NCI-H748 (cell line): ENCODE data around the gene PDE6B.
"Not testable (repeated sequence)": the region's sequence is repeated elsewhere in the genome, so short reads cannot be mapped to it uniquely, and the experiment has no call there.

Source experiments
- DNase-seq: peaks from one replicate; lab custom pipeline; 2025; ENCODE audit not compliant: unreplicated experiment; lab: John Stamatoyannopoulos, UW

PDE6B gene

GRCh38 chr4:682490-683172, 57.3 kb downstream of the PDE6B start:
- peak; percentile 38 for DNase-seq

GRCh38 chr4:683247-683897, 58.0 kb downstream of the PDE6B start:
- DNase-seq = no peak

- DNase-seq = peak; percentile 34
These were observed 58.7 kb downstream of the PDE6B start for GRCh38 chr4:683982-684622.

GRCh38 chr4:684623-685327, 59.4 kb downstream of the PDE6B start:
- DNase-seq = no peak

- DNase-seq = no peak
These were observed 60.5 kb downstream of the PDE6B start for GRCh38 chr4:685679-686412.

DNA sequence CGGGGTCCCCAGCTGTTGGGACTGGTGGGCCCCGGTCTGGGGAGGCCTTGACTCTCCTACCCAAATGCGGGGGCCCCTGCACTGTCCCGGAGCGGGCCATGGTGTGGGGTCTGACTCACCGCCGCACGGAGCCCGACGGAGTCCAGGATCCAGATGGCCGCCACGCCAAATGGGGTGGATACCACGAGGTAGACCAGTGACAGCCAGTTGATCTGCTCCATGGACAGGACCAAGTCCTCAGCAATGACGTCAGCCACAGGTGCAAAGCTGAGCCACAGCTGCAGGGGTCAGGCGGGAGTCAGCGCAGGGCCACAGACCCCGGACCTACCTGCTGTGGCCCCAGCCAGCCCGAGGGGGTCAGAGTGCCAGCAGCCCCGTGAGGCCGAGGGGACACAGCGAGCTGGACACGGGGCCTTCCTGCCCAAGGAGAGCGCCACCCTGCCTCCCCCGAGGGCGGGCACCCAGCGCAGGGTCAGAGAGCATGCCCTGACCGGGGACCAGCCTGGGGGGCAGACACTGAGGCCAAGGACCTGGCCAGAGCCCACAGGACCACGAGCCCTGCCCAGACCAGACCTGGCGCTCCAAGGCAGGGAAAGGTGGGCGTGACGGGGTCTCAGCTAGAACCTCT, 61.2 kb downstream of the PDE6B start:
- no peak for DNase-seq

DNA sequence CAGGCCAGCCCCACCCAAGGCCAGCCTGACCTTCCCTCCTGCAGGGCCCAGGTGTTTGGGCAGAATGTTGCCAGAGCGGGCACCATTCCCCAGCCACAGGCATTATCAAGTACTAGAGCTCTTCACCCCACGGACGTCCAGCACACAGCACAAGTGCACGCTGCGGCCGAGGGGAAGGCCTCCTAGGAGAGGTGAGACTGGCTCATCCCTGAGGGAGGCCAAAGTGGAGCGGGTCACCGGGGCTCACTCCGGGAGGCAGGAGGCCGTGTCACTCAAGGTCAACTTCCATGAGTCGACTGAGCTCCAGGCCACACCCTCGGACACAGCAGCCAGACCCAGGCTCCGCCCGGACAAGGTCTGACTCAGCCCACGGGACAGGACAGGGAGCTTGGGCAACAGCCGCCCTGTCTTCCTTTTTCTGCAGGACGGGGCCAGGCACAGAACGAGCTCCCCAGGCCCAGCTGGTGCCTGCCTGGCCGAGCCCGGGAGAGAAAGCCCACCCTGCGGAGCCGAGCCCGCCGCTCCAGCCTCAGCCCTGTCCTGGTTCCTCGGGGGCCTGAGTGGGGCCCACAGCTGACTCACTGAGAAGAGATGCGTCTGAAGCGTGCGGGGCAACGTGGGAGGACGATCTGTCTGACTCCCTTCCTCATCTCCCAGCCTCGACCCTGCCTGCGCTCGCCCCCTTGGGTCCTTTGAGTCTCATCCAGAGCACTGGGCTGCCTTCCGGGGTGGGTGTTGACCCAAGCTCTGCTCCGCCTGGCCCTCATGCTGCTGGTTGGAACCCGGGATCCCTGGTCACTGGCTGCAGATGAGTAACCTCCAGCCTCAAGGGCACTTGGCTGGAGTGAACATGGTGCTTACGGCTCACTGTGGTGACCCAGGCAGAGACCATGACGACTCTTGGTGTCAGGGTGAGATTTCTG, 61.9 kb downstream of the PDE6B start:
- no peak for DNase-seq

DNA sequence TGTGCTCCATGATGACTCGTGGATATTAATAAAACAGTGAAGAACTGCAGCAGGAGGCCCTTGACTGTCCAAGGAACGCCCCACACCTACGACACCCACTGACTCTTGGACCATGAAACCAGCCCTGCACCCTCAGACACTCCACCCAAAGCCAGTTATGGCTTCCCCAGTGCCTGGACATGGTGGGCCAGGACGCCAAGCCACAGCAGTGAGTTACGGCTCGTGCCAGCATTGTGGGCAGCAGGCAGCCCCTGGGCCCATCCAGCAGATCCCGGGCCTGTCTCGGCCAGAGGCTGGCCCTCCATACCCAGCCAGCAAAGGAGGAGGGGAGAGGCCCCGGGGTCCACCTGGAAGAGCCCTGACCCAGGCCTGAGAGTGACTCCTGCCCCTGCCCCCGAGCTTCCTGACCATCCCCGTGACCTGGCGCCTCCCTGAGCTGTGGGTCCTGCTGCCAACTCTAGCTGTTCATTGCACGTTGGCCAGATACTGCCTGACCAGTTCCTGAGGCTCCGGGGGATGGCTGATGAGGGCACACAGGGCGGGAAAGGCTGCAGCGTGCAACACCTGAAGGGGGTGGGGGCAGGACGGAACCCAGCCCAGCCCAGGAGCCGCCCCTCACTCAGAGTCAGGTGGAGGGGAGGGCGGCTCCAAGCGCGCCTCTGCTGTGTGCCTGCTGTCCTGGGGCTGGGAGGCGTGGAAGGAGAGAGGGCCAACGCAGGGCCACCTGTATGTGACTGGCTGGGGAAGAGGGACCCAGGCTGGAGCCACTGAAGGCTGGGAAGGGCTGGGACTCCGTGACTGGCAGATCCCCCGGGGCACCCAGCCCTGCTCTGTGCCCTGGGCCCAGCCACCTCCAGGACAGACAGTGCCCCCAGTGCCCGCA, 62.8 kb downstream of the PDE6B start:
- no peak for DNase-seq

DNA sequence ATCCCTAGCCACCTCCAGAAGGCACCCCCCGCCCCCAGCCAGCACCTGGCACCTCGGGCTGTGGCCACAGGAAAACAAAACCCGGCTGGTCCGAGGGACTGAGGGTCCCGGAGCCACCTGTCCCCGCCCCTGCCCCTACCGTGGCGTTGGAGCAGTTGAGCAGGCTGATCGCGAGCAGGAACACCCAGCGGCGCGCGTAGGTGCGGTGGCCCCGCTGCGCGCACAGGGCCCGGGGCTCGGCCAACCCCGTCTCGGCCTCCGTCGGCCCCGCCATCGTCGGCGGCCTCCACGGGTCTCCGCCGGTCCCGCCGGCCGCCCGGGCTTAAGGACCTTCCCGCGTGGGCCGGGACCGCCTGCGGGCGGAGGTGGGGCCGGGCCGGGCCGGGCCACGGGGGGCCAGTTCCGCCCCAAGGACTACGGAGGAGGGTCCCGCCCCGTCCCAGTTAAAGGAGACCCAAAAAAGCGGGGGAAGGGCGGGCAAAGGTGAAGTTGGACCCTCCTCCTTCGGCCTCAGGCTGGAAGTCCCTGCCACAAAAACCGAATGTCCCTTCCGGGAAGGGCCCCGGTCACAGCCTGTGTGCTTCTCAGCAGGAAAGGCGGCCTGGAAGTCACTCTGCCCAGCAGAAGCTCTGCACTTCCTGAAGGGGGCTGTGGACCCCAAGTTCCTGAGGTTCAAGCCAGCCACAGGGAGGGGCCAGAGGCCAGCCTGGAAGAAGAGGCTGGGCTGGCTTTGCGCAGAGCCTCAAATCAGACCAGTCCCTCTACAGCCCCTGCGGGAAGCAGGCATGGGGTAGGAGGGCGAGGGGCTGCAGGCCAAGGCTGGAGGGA, 63.7 kb downstream of the PDE6B start, which contains the start of gene SLC49A3:
Gene SLC49A3 (minus strand): TSS at position 298 of the 828 bp plus-strand sequence. CDS start 24 bp downstream, at position 274.
- no peak for DNase-seq

DNA sequence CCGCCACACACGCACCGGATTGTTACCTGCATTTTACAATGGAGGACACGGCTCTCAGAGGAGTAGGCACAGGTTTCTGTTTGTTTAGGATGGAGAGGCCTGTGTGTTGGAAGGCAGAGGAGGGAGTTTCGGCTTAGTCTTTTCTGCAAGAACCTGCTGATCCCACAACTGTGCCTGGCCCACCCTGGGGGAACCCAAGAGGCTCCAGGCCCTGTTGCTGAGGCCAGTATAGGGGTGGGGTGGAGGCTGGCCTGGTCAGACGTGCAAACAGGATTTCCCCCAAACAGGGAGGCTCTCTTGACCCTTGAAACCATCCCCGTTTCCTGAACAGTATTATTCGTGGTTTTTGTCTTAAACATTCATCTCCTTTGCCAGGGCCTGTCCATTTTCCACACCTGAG, 64.3 kb downstream of the PDE6B start:
- DNase-seq = no peak

- no peak for DNase-seq
These were observed 67.6 kb downstream of the PDE6B start for GRCh38 chr4:692771-693554.

DNA sequence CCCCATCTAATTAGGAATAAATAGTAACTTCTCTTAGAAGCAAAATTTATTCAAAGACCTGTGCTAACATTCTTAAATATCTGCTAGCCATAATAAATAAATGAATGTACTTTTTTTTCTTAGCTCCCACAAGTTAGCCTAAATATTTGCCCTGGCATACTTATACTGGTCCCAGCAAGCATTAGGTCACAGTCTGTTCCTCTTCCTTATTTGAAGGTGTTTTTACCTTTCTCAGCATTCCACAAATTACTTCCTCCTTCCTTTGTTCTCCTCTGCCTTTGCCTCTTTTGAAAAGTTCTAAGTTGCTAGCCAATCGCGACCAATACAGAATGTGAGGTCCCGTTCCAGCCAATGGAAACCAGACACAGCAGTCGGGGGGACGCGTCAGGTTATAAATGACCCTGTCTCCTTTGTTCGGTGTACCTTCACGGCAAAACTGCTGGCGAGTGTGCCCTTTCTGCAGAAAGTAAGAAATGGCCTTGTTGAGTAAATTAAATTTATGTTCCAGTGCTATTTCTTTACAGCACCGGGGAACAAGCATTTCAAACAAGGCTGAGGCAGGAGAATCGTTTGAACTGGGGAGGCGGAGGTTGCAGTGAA, 69.1 kb downstream of the PDE6B start:
- DNase-seq = not testable (repeated sequence)

DNA sequence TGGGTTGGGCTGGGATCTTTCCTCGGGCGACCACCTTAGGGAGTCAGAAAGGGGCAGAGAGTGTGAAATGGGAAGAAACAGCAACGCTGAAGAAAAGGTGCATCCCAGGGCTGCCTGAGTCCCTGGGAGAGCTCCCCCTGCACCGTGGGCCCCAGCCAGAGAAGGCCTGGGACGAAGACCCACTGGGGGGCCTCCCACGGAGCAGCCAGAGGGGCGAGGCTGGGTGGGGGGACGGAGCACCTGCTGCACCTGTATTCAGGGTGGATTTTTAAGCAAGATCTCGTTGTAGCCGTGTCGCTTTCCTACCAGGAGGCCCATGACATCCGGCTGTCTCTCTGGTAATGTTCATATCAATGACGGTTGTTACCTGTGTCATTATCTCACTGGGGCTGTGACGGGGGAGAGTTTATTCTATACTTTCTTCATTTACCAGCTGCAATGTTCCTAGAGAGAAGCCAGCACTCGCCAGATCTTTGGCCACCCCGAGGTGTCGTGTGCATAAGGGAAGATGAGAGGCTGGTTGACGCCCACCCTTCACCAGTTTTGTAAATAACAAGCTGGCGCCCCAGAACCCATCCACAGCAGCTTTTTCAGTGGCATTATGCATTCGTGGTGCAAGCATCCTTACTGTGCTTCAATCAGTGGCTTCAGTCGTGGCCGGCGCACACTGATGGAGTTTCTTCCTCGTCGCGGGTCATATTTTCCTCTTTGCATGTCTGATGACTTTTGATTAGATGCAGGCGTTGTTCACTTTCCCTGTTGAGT, 74.6 kb downstream of the PDE6B start:
- DNase-seq = no peak

GRCh38 chr4:700587-701264, 75.4 kb downstream of the PDE6B start:
- no peak for DNase-seq

GRCh38 chr4:702618-703048, 77.3 kb downstream of the PDE6B start:
- DNase-seq = no peak
